Measurements from ENCODE around the gene TRIM32.

Gene TRIM32, protein sequence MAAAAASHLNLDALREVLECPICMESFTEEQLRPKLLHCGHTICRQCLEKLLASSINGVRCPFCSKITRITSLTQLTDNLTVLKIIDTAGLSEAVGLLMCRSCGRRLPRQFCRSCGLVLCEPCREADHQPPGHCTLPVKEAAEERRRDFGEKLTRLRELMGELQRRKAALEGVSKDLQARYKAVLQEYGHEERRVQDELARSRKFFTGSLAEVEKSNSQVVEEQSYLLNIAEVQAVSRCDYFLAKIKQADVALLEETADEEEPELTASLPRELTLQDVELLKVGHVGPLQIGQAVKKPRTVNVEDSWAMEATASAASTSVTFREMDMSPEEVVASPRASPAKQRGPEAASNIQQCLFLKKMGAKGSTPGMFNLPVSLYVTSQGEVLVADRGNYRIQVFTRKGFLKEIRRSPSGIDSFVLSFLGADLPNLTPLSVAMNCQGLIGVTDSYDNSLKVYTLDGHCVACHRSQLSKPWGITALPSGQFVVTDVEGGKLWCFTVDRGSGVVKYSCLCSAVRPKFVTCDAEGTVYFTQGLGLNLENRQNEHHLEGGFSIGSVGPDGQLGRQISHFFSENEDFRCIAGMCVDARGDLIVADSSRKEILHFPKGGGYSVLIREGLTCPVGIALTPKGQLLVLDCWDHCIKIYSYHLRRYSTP

DNA sequence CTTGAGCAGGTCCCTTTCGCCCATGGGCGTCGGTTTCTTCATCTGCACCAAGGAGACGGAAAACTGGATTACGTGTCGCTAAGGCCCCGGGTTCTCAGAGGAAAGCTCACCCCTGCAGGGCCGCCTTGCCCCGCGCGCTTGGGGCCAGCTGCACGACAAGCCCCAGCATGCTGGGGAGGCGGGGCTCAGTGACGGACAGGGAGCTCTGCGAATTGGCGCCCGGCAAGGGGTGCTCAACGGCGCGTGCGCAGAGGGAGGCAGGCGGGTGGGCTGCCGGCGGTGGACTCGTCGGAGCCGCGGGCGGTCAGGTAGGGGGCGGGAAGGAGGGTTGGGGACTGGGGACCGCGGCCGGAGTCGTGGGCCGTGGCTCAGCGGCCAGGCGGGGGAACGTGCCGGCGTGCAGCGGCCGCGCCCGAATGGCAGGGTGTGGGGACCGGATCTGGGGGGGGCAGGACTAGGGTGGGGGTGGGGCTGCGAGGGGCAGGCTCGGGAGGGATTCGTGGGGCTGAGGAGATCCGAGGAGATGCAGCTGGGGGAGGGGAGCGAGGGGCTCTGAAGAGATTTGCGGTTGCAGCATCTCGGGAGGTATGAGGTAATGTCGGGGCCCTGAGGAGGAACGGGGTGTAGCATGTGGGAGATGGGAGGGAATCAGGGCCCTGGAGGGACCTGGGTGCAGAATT lies at the start of gene TRIM32:
TRIM32 (plus strand) TSS at position 232 of the 680 bp plus-strand sequence. CDS start 10,438 bp downstream, outside the sequence.
- peak; percentile 94 for DNase-seq

GRCh38 chr9:116639251-116639741 lies 47.8 kb upstream of the TRIM32 start:
- no peak for DNase-seq

- no peak for DNase-seq
Observed at GRCh38 chr9:116641292-116642059, 45.6 kb upstream of the TRIM32 start.

GRCh38 chr9:116643691-116644090 lies 43.4 kb upstream of the TRIM32 start:
- DNase-seq, result no peak

- DNase-seq, result no peak
Observed at GRCh38 chr9:116644091-116644688, 42.9 kb upstream of the TRIM32 start.

- DNase-seq, result peak; percentile 17
Observed at GRCh38 chr9:116646661-116647514, 40.2 kb upstream of the TRIM32 start.

- DNase-seq, result no peak
Observed at GRCh38 chr9:116647515-116647809, 39.6 kb upstream of the TRIM32 start.

DNA sequence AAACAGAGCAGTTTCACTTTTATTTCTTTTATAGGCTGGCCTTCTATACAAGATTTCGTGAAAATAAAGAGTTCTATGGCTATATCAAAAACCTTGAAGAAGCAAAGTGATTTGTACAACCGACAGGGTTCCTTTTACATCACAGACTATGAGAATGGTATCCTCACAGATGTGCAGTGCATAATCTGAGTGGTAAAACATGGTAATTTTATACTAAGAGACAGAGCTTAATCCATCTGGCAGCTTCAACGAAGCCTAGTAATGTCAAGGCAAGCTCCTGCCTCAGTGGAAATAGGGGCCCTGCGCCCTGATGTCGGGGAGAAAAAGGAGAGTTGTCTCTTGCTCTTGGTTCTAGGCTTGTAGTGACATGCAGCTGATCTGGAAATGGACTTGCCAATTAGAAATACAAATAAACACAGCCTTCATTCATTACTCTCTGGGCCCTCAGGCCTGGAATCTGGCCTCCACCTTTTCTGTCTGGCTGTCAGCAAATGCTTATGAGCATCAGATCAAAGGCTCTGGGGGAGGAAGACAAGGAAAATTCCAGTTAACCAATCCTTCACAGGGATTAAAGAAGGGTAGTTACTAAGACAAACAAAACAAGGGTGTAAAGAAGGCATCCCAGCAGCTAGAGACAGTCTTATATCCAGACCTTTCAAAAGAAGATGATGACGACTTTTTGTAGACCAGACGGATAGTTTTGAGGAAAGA lies 33.6 kb upstream of the TRIM32 start:
- DNase-seq, result no peak

GRCh38 chr9:116654059-116654355 lies 33.1 kb upstream of the TRIM32 start:
- DNase-seq, result no peak

GRCh38 chr9:116656501-116656971 lies 30.6 kb upstream of the TRIM32 start:
- no peak for DNase-seq

GRCh38 chr9:116656977-116657376 lies 30.1 kb upstream of the TRIM32 start:
- no peak for DNase-seq

GRCh38 chr9:116658265-116658664 lies 28.8 kb upstream of the TRIM32 start:
- no peak for DNase-seq

DNA sequence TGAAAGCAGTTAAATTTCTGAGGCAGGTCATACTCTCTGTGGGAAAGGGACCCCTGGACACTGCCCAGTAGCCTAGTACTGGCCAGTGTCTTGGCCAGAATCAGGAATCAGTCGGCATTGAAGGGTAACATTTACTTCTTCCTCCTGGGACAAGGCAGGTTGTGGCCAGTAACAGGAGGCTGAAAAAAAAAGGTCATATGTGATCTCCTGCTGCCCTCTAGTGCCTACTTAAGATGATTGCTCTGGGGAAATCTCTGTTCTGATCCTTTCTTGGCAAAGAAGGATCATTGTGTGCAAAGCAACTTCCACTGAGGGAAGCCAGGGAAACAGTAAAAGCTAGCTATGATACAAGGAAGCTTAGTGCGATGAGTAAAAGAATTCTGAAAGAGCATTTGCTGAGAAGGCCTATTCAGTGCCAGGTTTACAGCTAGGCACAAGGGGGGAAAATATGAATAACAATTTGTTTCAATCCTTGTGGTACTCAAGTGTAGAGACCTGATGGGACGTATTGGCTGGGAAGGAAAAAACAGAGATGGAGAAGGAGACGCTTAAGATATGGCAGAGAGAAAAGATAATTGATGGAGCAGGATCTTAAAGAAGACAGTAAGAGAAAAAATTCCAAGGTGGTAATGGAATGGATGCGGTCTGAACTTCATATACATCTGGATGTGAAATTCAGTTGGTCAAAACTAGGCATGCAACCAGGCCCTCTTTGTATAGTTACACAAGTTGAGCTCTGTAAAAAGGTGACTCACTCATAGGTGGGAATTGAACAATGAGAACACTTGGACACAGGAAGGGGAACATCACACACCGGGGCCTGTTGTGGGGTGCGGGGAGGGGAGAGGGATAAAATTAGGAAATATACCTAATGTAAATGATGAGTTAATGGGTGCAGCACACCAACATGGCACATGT lies 25.8 kb upstream of the TRIM32 start:
- peak; percentile 77 for DNase-seq

GRCh38 chr9:116662646-116663310 lies 24.3 kb upstream of the TRIM32 start:
- DNase-seq, result no peak

- DNase-seq, result no peak
Observed at GRCh38 chr9:116663581-116663980, 23.5 kb upstream of the TRIM32 start.

GRCh38 chr9:116668970-116669695 lies 18.0 kb upstream of the TRIM32 start:
- no peak for DNase-seq

- no peak for DNase-seq
Observed at GRCh38 chr9:116671605-116672004, 15.5 kb upstream of the TRIM32 start.

DNA sequence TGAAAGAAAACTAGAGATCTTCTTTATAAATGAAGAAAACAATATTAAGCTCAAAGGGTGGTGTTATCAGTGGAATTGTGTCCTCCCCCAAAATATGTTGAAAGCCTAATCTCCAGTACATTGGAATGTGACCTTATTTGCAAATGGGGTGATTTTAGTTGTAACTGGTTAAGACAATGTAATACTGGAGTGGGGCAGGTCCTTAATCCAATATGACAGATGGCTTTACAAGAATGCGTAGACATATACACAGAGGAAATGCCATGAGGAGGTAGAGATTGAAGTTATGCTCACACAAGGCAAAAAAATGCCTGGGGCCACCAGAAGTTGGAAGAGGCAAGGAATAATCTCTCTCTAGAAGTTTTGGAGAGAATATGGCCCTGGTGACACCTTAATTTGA lies 13.7 kb upstream of the TRIM32 start:
- no peak for DNase-seq

Data from DMS79 treated with DMSO at 0.1 percent for 48 hours (cell line).